WTC11 (cell line): ENCODE data around the gene HSP90AB1. TPM values are rescaled to one million over a fixed set of nuclear protein-coding genes. Genes with fewer than 3 reads are reported as not detected.

Source experiments
- ATAC-seq: fragments of 200-7000 bp; cut with Tn5 transposase; 2 replicates; pipeline ENCODE4 v1.10.0; 2021; ENCODE audit warnings: mild to moderate bottlenecking, moderate library complexity
- CTCF ChIA-PET: fragments of 300-600 bp; sonication (Branson Sonifier 250); formaldehyde crosslinking; loops from one replicate; lab custom pipeline; 2021; ENCODE audit warnings: antibody characterized with exemption; lab: Charles Lee
- POLR2A ChIA-PET: fragments of 350-600 bp; sonication (Branson Sonifier 250); formaldehyde crosslinking; loops from one replicate; lab custom pipeline; 2021; ENCODE audit warnings: antibody characterized with exemption; lab: Charles Lee
- DNase-seq: peaks from one replicate; pipeline ENCODE4 v3.0.0; 2021; ENCODE audit warnings: low spot score
- H3K27ac Mint-ChIP-seq: 2 replicates; pipeline ENCODE4 v1.8.0; 2021; ENCODE audit warnings: mixed read lengths
- H3K27me3 Mint-ChIP-seq: 2 replicates; pipeline ENCODE4 v1.8.0; 2021; ENCODE audit warnings: low read depth, mild to moderate bottlenecking, moderate library complexity, mixed read lengths
- H3K36me3 Mint-ChIP-seq: 2 replicates; pipeline ENCODE4 v1.8.0; 2021; ENCODE audit warnings: mixed read lengths
- H3K4me1 Mint-ChIP-seq: 2 replicates; pipeline ENCODE4 v1.8.0; 2022; ENCODE audit warnings: mixed read lengths
- H3K4me3 Mint-ChIP-seq: 2 replicates; pipeline ENCODE4 v1.8.0; 2021; ENCODE audit warnings: mild to moderate bottlenecking, moderate library complexity, mixed read lengths
- H3K9me3 Mint-ChIP-seq: 2 replicates; pipeline ENCODE4 v1.8.0; 2021; ENCODE audit warnings: mixed read lengths
- ARID4B ChIP-seq: sonication (generic); formaldehyde crosslinking; IDR thresholded peaks from 2 replicates; pipeline ENCODE4 v1.8.0; 2023; ENCODE audit warnings: missing genetic modification reagents, mild to moderate bottlenecking, borderline replicate concordance
- ATF3 ChIP-seq: sonication (generic); formaldehyde crosslinking; conservative IDR thresholded peaks from 2 replicates; pipeline ENCODE4 v1.8.1; 2022; ENCODE audit warnings: mild to moderate bottlenecking, missing genetic modification reagents
- E2F5 ChIP-seq: sonication (generic); formaldehyde crosslinking; IDR thresholded peaks from 2 replicates; pipeline ENCODE4 v1.8.1; 2022; ENCODE audit warnings: mild to moderate bottlenecking, moderate library complexity, missing genetic modification reagents
- EMX1 ChIP-seq: fragments of 250-450 bp; sonication (Bioruptor Pico); IDR thresholded peaks from 2 replicates; pipeline ENCODE4 v1.8.0; 2021; ENCODE audit warnings: mild to moderate bottlenecking
- FOXK1 ChIP-seq: sonication (generic); formaldehyde crosslinking; IDR thresholded peaks from 2 replicates; pipeline ENCODE4 v1.8.0; 2022; ENCODE audit warnings: mild to moderate bottlenecking, moderate library complexity, missing genetic modification reagents
- FOXP4 ChIP-seq: sonication (generic); formaldehyde crosslinking; IDR thresholded peaks from 2 replicates; pipeline ENCODE4 v1.8.0; 2022; ENCODE audit warnings: mild to moderate bottlenecking, missing genetic modification reagents
- GABPB1 ChIP-seq: sonication (generic); formaldehyde crosslinking; IDR thresholded peaks from 2 replicates; pipeline ENCODE4 v1.8.1; 2023; ENCODE audit warnings: mild to moderate bottlenecking, missing genetic modification reagents
- JUN ChIP-seq: sonication (generic); formaldehyde crosslinking; IDR thresholded peaks from 2 replicates; pipeline ENCODE4 v1.8.0; 2023; ENCODE audit warnings: mild to moderate bottlenecking, missing genetic modification reagents
- MAX ChIP-seq: sonication (generic); formaldehyde crosslinking; IDR thresholded peaks from 2 replicates; pipeline ENCODE4 v1.8.0; 2022; ENCODE audit warnings: mild to moderate bottlenecking, missing genetic modification reagents
- NR1H2 ChIP-seq: sonication (generic); formaldehyde crosslinking; IDR thresholded peaks from 2 replicates; pipeline ENCODE4 v1.9.0; 2021; ENCODE audit warnings: mild to moderate bottlenecking, moderate library complexity, missing genetic modification reagents
- RORB ChIP-seq: fragments of 250-450 bp; sonication (Bioruptor Pico); IDR thresholded peaks from 2 replicates; pipeline ENCODE4 v1.9.0; 2021; ENCODE audit warnings: mild to moderate bottlenecking
- SMAD3 ChIP-seq: sonication (generic); formaldehyde crosslinking; IDR thresholded peaks from 2 replicates; pipeline ENCODE4 v1.8.0; 2022; ENCODE audit warnings: missing genetic modification reagents, mild to moderate bottlenecking, borderline replicate concordance
- TEAD1 ChIP-seq: sonication (generic); formaldehyde crosslinking; IDR thresholded peaks from 2 replicates; pipeline ENCODE4 v1.8.0; 2022; ENCODE audit warnings: mild to moderate bottlenecking, missing genetic modification reagents
- TP53 ChIP-seq: sonication (generic); formaldehyde crosslinking; IDR thresholded peaks from 2 replicates; pipeline ENCODE4 v1.8.1; 2023; ENCODE audit warnings: mild to moderate bottlenecking, missing genetic modification reagents
- ZNF263 ChIP-seq: sonication (generic); formaldehyde crosslinking; IDR thresholded peaks from 2 replicates; pipeline ENCODE4 v1.8.1; 2022; ENCODE audit warnings: low read depth, mild to moderate bottlenecking, moderate library complexity, missing genetic modification reagents
- ZNF281 ChIP-seq: sonication (generic); formaldehyde crosslinking; IDR thresholded peaks from 2 replicates; pipeline ENCODE4 v1.8.0; 2023; ENCODE audit warnings: mild to moderate bottlenecking, missing genetic modification reagents
- total RNA-seq: library from RNA; stranded (reverse); gene quantifications from 3 replicates; pipeline ENCODE4 v1.2.3, GENCODE V29; 2021

HSP90AB1 gene
- total RNA-seq, 1 experiment from 2014 or later, result 2,171 TPM

- Mint-ChIP-seq H3K4me1 (peaks cover 16% of the 10 kb centered on the region), H3K27ac (no peak overlapping the region), H3K27me3 (peaks cover 24% of the 10 kb centered on the region), H3K4me3 (no peak overlapping the region), H3K9me3 (no peaks in the 10 kb centered on the region), H3K36me3 (no peaks in the 10 kb centered on the region)
- POLR2A ChIA-PET, result interaction anchor here (0.9 kb wide), 1 partner anchor 21 kb away, joined by 3 read pairs; no protein-coding TSS in a partner anchor
- CTCF ChIA-PET, result interaction anchor here (0.7 to 3.8 kb wide), 8 partner anchors 11 to 196 kb away, joined by 3 to 23 read pairs (median 4); partner anchors contain the start of gene AARS2
- TF ChIP-seq ZNF281 (CRISPR knock-in tag) (no peak), NR1H2 (CRISPR knock-in tag) (no peak), TP53 (CRISPR knock-in tag) (no peak)
- DNase-seq (no peak), ATAC-seq (no peak)
Measured at GRCh38 chr6:44275271-44275748, 28.4 kb downstream of the HSP90AB1 start.

GRCh38 chr6:44275749-44276648 lies 29.1 kb downstream of the HSP90AB1 start:
- Mint-ChIP-seq H3K27me3 (peaks cover 30% of the 10 kb centered on the region), H3K4me3 (no peak overlapping the region), H3K27ac (no peak overlapping the region), H3K36me3 (no peaks in the 10 kb centered on the region), H3K4me1 (peaks cover 16% of the 10 kb centered on the region), H3K9me3 (no peaks in the 10 kb centered on the region)
- CTCF ChIA-PET, result interaction anchor here (0.7 to 3.8 kb wide), 8 partner anchors 11 to 197 kb away, joined by 3 to 23 read pairs (median 4); partner anchors contain the start of gene AARS2
- DNase-seq (peak; percentile 60), ATAC-seq (peak; percentile 54)
- POLR2A ChIA-PET, result interaction anchor here (0.9 kb wide), 1 partner anchor 21 kb away, joined by 3 read pairs; no protein-coding TSS in a partner anchor
- TF ChIP-seq SMAD3 (no peak), ARID4B (CRISPR knock-in tag) (no peak), FOXP4 (0 out of 2 replicates have a peak, but pooled peaks have one; percentile 55), ATF3 (CRISPR knock-in tag) (no peak), EMX1 (CRISPR knock-in tag) (no peak), RORB (no peak), FOXK1 (no peak), GABPB1 (CRISPR knock-in tag) (0 out of 2 replicates have a peak, but pooled peaks have one; percentile 18), JUN (CRISPR knock-in tag) (0 out of 2 replicates have a peak, but pooled peaks have one; percentile 20), TEAD1 (CRISPR knock-in tag) (no peak), MAX (CRISPR knock-in tag) (peak; percentile 65; the same call in 1 of the 2 replicates), ZNF263 (CRISPR knock-in tag) (peak; percentile 78; the same call in 1 of the 2 replicates), E2F5 (CRISPR knock-in tag) (no peak)
